GM12878 (cell line): Measurements from ENCODE around the gene FBLN7. TPM values are rescaled to one million over a fixed set of nuclear protein-coding genes. Genes with fewer than 3 reads are reported as not detected.
A peak's percentile ranks its signal among the peaks of the same experiment; 100 is the strongest.

Experiments
- ATAC-seq: fragments of 200-7000 bp; cut with Tn5 transposase; 3 replicates; pipeline ENCODE4 v1.9.1; 2020; ENCODE audit warnings: mild to moderate bottlenecking, moderate library complexity
- BruUV-seq: library from RNA; stranded (reverse); fragments of 400-500 nt; replicated peaks from 2 replicates; lab custom pipeline; 2021; lab: Mats Ljungman, UMichigan
- CTCF ChIA-PET: fragments of 300-600 bp; sonication (Branson Sonifier 250); formaldehyde crosslinking; extraction: SDS; loops from one replicate; lab custom pipeline; 2021; ENCODE audit warnings: inconsistent platforms; lab: Yijun Ruan, JAX
- POLR2A ChIA-PET: fragments of 350-600 bp; formaldehyde crosslinking; extraction: SDS; loops from one replicate; lab custom pipeline; 2021; ENCODE audit warnings: inconsistent platforms; lab: Charles Lee
- RAD21 ChIA-PET: fragments of 300-600 bp; sonication (Branson Sonifier 250); formaldehyde crosslinking; loops from one replicate; lab custom pipeline; 2023; ENCODE audit warnings: antibody characterized with exemption; ENCODE audit not compliant: unreplicated experiment; lab: Charles Lee
- SMC1A ChIA-PET: fragments of 300-600 bp; sonication (Branson Sonifier 250); formaldehyde crosslinking; loops from one replicate; lab custom pipeline; 2023; ENCODE audit not compliant: unreplicated experiment, uncharacterized antibody; lab: Charles Lee
- DNase-seq: peaks from one replicate; pipeline ENCODE4 v3.0.0-alpha.2; 2011; ENCODE audit warnings: low read depth, low spot score
- FAIRE-seq: peaks from 3 replicates; lab custom pipeline; 2011; peaks lifted over from hg19 to GRCh38; lab: Jason Lieb, UNC
- H2AFZ ChIP-seq: 2 replicates; pipeline ENCODE4 v1.6.0; 2011; ENCODE audit warnings: low read depth, low read length, control low read depth; ENCODE audit not compliant: control insufficient read depth
- H3K27ac ChIP-seq: 2 replicates; pipeline ENCODE4 v1.5.1; 2011; ENCODE audit warnings: control low read depth; ENCODE audit not compliant: control insufficient read depth, insufficient read depth
- H3K27me3 ChIP-seq, 2 experiments: replicated peaks in 1 of 2; 2 replicates each; pipeline versions ENCODE4 v1.6.0 to v1.6.1; 2011; ENCODE audit warnings: low read length in 1 of 2; ENCODE audit not compliant: control insufficient read depth in 2 of 2, insufficient read depth in 2 of 2
- H3K36me3 ChIP-seq, 2 experiments: 2 replicates each; pipeline ENCODE4 v1.5.1; 2011; ENCODE audit warnings: low read length in 1 of 2; ENCODE audit not compliant: control insufficient read depth in 2 of 2, insufficient read depth in 2 of 2
- H3K4me1 ChIP-seq: 2 replicates; pipeline ENCODE4 v1.6.1; 2011; ENCODE audit warnings: mild to moderate bottlenecking, low read length, moderate library complexity, mixed read lengths; ENCODE audit not compliant: control insufficient read depth, insufficient read depth
- H3K4me2 ChIP-seq: 2 replicates; pipeline ENCODE4 v1.6.0; 2011; ENCODE audit warnings: control low read depth; ENCODE audit not compliant: control insufficient read depth, insufficient read depth
- H3K4me3 ChIP-seq: fragments of 200-600 bp; sonication (generic); 2 replicates; pipeline ENCODE4 v1.5.1; 2016
- H3K79me2 ChIP-seq: 2 replicates; pipeline ENCODE4 v1.6.0; 2011; ENCODE audit warnings: low read length; ENCODE audit not compliant: control insufficient read depth, insufficient read depth
- H3K9ac ChIP-seq: 2 replicates; pipeline ENCODE4 v1.8.0; 2011; ENCODE audit warnings: low read length, control low read depth, mixed read lengths; ENCODE audit not compliant: control insufficient read depth, insufficient read depth
- H3K9me3 ChIP-seq: replicated peaks from 3 replicates; pipeline ENCODE4 v1.5.1; 2011; ENCODE audit warnings: mild to moderate bottlenecking, low read length; ENCODE audit not compliant: control insufficient read depth, insufficient read depth
- H4K20me1 ChIP-seq: 2 replicates; pipeline ENCODE4 v1.6.0; 2011; ENCODE audit not compliant: control insufficient read depth, insufficient read depth
- CBX5 ChIP-seq: sonication (generic); IDR thresholded peaks from 2 replicates; pipeline ENCODE4 v1.6.1; 2016; ENCODE audit warnings: low read depth, moderate library complexity, mild to moderate bottlenecking, inconsistent platforms
- E2F4 ChIP-seq: IDR thresholded peaks from 2 replicates; pipeline ENCODE4 v1.6.1; 2012; ENCODE audit warnings: low read depth, low read length, improper control_type of control experiment
- GATAD2B ChIP-seq: fragments of 450-650 bp; conservative IDR thresholded peaks from 2 replicates; pipeline ENCODE4 v1.6.1; 2017; ENCODE audit warnings: low read depth, mild to moderate bottlenecking, moderate library complexity
- HDAC6 ChIP-seq: fragments of 200-600 bp; sonication (generic); IDR thresholded peaks from one replicate; pipeline ENCODE4 v1.8.0; 2017; ENCODE audit warnings: antibody characterized with exemption; ENCODE audit not compliant: unreplicated experiment
- IKZF1 ChIP-seq: fragments of 450-650 bp; conservative IDR thresholded peaks from 2 replicates; pipeline ENCODE4 v1.6.1; 2017; ENCODE audit warnings: antibody characterized with exemption, mild to moderate bottlenecking
- MTA3 ChIP-seq: IDR thresholded peaks from 2 replicates; pipeline ENCODE4 v1.6.1; 2012; ENCODE audit warnings: low read length, inconsistent platforms, borderline replicate concordance
- MYB ChIP-seq: fragments of 150-350 bp; IDR thresholded peaks from 2 replicates; pipeline ENCODE4 v1.6.1; 2014; ENCODE audit warnings: mild to moderate bottlenecking, low read depth, low read length, borderline replicate concordance
- POLR2AphosphoS5 ChIP-seq: IDR thresholded peaks from 2 replicates; pipeline ENCODE4 v1.6.1; 2011; ENCODE audit warnings: mild to moderate bottlenecking, low read length, inconsistent platforms
- TCF12 ChIP-seq: IDR thresholded peaks from 2 replicates; pipeline ENCODE4 v1.6.1; 2011; ENCODE audit warnings: low read depth, mild to moderate bottlenecking, low read length
- TCF3 ChIP-seq: IDR thresholded peaks from 2 replicates; pipeline ENCODE4 v1.6.1; 2012; ENCODE audit warnings: low read depth, mild to moderate bottlenecking, low read length, borderline replicate concordance; ENCODE audit not compliant: insufficient read depth
- TCF7 ChIP-seq: IDR thresholded peaks from 2 replicates; pipeline ENCODE4 v1.6.1; 2014; ENCODE audit warnings: antibody characterized with exemption, borderline replicate concordance
- ZNF622 ChIP-seq: fragments of 450-650 bp; IDR thresholded peaks from 2 replicates; pipeline ENCODE4 v1.6.1; 2017; ENCODE audit warnings: mild to moderate bottlenecking, inconsistent platforms
- WGBS: methylation state at CpG from one replicate; pipeline ENCODE4 v1.1.6; 2016; ENCODE audit warnings: low lambda C conversion rate; ENCODE audit not compliant: insufficient replicate concordance, insufficient coverage; ENCODE audit errors: missing lambda C conversion rate; 5-methylcytosine and 5-hydroxymethylcytosine counted together
- in situ Hi-C: fragments of 300-500 bp; cut with MboI; formaldehyde crosslinking; loops from 9 replicates; pipeline ENCODE4 v1.14.3; 2018; ENCODE audit warnings: mixed read lengths
- intact Hi-C: fragments of 100-400 bp; cut with micrococcal nuclease; formaldehyde crosslinking; loops from one replicate; pipeline ENCODE4 v1.14.2; 2022; ENCODE audit not compliant: unreplicated experiment
- polyA plus RNA-seq, 11 experiments: library from polyadenylated mRNA; depleted of rRNA in 4 of 11; unstranded in 6 of 11; stranded (reverse) in 5 of 11; fragments of >200 nt; fragmentation: Nextera tagmentation in 4 of 11; fragmentation: Illumina TruSeq in 1 of 11; extraction: Ambion mirVana in 4 of 11; extraction: Trizol in 1 of 11; gene quantifications; 1 replicate in 1 of 11; 2 replicates in 10 of 11; pipeline versions ENCODE4 v1.2.1 to v1.2.3, GENCODE V29; 2011 to 2016; ENCODE audit warnings: inconsistent platforms in 2 of 11, missing spikeins in 2 of 11, low read depth in 1 of 11
- total RNA-seq, 4 experiments: library from RNA; depleted of rRNA in 3 of 4; stranded (reverse); fragments of >200 nt in 3 of 4; fragmentation: Illumina TruSeq in 1 of 4; extraction: Trizol in 1 of 4; gene quantifications; 2 replicates each; pipeline versions ENCODE4 v1.2.1 to v1.2.3, GENCODE V29; 2013 to 2021
- TF ChIP-seq, protein P1 (sequence below): fragments of 450-650 bp; IDR thresholded peaks from 2 replicates; pipeline ENCODE4 v1.6.1; 2017; ENCODE audit warnings: low read depth, mild to moderate bottlenecking, moderate library complexity
- TF ChIP-seq, protein P2 (sequence below): IDR thresholded peaks from 2 replicates; pipeline ENCODE4 v1.6.1; 2012; ENCODE audit warnings: low read depth, low read length, improper control_type of control experiment
- TF ChIP-seq, protein P3 (sequence below): IDR thresholded peaks from 2 replicates; pipeline ENCODE4 v1.6.1; 2012; ENCODE audit warnings: improper control_type of control experiment, low read depth, low read length; ENCODE audit not compliant: insufficient replicate concordance
- TF ChIP-seq, protein P4 (sequence below): IDR thresholded peaks from 2 replicates; pipeline ENCODE4 v1.6.1; 2012; ENCODE audit warnings: low read depth, low read length, improper control_type of control experiment

Gene FBLN7
- total and polyA plus RNA-seq, 10 of the 15 experiments (the other 5 are each of a cell fraction or from before 2014, with no cell fraction given) = 0.01 to 0.10 (median 0.01) TPM; not detected in 7

GRCh38 chr2:112204411-112204810 is 66.2 kb downstream of the FBLN7 start:
- Histone ChIP-seq H3K9ac (no peak overlapping the region), H3K9me3 (no peaks in the 10 kb centered on the region; the same call in none of the 3 replicates), H3K27ac (no peak overlapping the region), H2AFZ (no peak overlapping the region), H3K79me2 (no peaks in the 10 kb centered on the region), H3K27me3 (no peaks in the 10 kb centered on the region), H3K4me2 (no peak overlapping the region), H3K4me1 (no peaks in the 10 kb centered on the region; the same call in 1 of the 2 replicates), H4K20me1 (no peaks in the 10 kb centered on the region), H3K4me3 (no peak overlapping the region), H3K36me3 (no peaks in the 10 kb centered on the region)
- intact Hi-C loops (no loop called here), in situ Hi-C loops (no loop called here)
- ChIA-PET POLR2A (no interaction called here), RAD21 (no interaction called here), CTCF (no interaction called here), SMC1A (no interaction called here)
- FAIRE-seq = no peak
- BruUV-seq = no TSS peak
- ATAC-seq = no peak
- DNase-seq = no peak
- 53% methylated on average over 2 of the region's 2 CpGs for WGBS
- TF ChIP-seq IKZF1 (no peak), MYB (no peak), POLR2AphosphoS5 (no peak), CBX5 (peak; percentile 99), E2F4 (no peak), TCF7 (peak; percentile 80), ZNF622 (no peak), MTA3 (no peak), TCF12 (no peak), GATAD2B (no peak), TCF3 (no peak), HDAC6 (no peak)
- TF ChIP-seq, protein P1, sequence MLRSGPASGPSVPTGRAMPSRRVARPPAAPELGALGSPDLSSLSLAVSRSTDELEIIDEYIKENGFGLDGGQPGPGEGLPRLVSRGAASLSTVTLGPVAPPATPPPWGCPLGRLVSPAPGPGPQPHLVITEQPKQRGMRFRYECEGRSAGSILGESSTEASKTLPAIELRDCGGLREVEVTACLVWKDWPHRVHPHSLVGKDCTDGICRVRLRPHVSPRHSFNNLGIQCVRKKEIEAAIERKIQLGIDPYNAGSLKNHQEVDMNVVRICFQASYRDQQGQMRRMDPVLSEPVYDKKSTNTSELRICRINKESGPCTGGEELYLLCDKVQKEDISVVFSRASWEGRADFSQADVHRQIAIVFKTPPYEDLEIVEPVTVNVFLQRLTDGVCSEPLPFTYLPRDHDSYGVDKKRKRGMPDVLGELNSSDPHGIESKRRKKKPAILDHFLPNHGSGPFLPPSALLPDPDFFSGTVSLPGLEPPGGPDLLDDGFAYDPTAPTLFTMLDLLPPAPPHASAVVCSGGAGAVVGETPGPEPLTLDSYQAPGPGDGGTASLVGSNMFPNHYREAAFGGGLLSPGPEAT = 0 out of 2 replicates have a peak, but pooled peaks have one; percentile 23
- TF ChIP-seq, protein P2, sequence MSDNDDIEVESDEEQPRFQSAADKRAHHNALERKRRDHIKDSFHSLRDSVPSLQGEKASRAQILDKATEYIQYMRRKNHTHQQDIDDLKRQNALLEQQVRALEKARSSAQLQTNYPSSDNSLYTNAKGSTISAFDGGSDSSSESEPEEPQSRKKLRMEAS = no peak
- TF ChIP-seq, protein P3, sequence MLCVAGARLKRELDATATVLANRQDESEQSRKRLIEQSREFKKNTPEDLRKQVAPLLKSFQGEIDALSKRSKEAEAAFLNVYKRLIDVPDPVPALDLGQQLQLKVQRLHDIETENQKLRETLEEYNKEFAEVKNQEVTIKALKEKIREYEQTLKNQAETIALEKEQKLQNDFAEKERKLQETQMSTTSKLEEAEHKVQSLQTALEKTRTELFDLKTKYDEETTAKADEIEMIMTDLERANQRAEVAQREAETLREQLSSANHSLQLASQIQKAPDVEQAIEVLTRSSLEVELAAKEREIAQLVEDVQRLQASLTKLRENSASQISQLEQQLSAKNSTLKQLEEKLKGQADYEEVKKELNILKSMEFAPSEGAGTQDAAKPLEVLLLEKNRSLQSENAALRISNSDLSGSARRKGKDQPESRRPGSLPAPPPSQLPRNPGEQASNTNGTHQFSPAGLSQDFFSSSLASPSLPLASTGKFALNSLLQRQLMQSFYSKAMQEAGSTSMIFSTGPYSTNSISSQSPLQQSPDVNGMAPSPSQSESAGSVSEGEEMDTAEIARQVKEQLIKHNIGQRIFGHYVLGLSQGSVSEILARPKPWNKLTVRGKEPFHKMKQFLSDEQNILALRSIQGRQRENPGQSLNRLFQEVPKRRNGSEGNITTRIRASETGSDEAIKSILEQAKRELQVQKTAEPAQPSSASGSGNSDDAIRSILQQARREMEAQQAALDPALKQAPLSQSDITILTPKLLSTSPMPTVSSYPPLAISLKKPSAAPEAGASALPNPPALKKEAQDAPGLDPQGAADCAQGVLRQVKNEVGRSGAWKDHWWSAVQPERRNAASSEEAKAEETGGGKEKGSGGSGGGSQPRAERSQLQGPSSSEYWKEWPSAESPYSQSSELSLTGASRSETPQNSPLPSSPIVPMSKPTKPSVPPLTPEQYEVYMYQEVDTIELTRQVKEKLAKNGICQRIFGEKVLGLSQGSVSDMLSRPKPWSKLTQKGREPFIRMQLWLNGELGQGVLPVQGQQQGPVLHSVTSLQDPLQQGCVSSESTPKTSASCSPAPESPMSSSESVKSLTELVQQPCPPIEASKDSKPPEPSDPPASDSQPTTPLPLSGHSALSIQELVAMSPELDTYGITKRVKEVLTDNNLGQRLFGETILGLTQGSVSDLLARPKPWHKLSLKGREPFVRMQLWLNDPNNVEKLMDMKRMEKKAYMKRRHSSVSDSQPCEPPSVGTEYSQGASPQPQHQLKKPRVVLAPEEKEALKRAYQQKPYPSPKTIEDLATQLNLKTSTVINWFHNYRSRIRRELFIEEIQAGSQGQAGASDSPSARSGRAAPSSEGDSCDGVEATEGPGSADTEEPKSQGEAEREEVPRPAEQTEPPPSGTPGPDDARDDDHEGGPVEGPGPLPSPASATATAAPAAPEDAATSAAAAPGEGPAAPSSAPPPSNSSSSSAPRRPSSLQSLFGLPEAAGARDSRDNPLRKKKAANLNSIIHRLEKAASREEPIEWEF = no peak
- TF ChIP-seq, protein P4, sequence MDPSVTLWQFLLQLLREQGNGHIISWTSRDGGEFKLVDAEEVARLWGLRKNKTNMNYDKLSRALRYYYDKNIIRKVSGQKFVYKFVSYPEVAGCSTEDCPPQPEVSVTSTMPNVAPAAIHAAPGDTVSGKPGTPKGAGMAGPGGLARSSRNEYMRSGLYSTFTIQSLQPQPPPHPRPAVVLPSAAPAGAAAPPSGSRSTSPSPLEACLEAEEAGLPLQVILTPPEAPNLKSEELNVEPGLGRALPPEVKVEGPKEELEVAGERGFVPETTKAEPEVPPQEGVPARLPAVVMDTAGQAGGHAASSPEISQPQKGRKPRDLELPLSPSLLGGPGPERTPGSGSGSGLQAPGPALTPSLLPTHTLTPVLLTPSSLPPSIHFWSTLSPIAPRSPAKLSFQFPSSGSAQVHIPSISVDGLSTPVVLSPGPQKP = no peak
